Measurements from ENCODE around the gene LPCAT4. TPM values are rescaled to one million over a fixed set of nuclear protein-coding genes. Genes with fewer than 3 reads are reported as not detected.

The LPCAT4 gene
- total RNA-seq, 1 experiment from 2014 or later = 77.1 TPM

GRCh38 chr15:34365091-34365825, 1.7 kb downstream of the LPCAT4 start:
- Histone ChIP-seq H3K79me2 (ENCODE audit: insufficient read depth, low read length) (peaks cover 21% of the 10 kb centered on the region), H3K27me3 (ENCODE audit: insufficient read depth, low read length) (no peaks in the 10 kb centered on the region), H3K4me1 (ENCODE audit: control insufficient read depth in 1 of 2, insufficient read depth in 2 of 2, low read length in 2 of 2) (peaks cover 21 to 41% of the 10 kb centered on the region in 2 experiments), H3K9me3 (ENCODE audit: control insufficient read depth in 1 of 2, insufficient read depth in 1 of 2, low read depth in 1 of 2, low read length in 2 of 2) (no peaks in the 10 kb centered on the region), H3K4me3 (replicated peaks in 1 of 2; ENCODE audit: low read depth in 1 of 2, low read length in 2 of 2) (peak overlapping the region in 1 of 2 experiments; percentile 98; a peak in 2 of 4 replicates), H3K9me2 (ENCODE audit: insufficient read depth) (no peaks in the 10 kb centered on the region), H4K20me1 (ENCODE audit: insufficient read depth) (no peaks in the 10 kb centered on the region; the same call in 1 of the 2 replicates), H3K27ac (ENCODE audit: low read depth, low read length) (no peak overlapping the region), H3K36me3 (ENCODE audit: control insufficient read depth in 1 of 2, insufficient read depth in 2 of 2, low read length in 2 of 2) (peaks cover 13 to 22% of the 10 kb centered on the region in 2 experiments; a peak in 2 of 4 replicates), H3K9ac (ENCODE audit: low read length) (0 out of 2 replicates have a peak overlapping the region, but pooled peaks have one; percentile 86), H3K4me2 (ENCODE audit: low read length) (peak overlapping the region; percentile 72), H2AFZ (ENCODE audit: low read depth, low read length, poor library complexity, severe bottlenecking) (no peak overlapping the region)
- BruUV-seq (replicated peaks) = no TSS peak
- intact Hi-C loops (cut with micrococcal nuclease) = loop anchor here (10.0 kb wide), 3 partner anchors 50 to 300 kb away; partner anchors contain the start of gene EMC4
- ChIA-PET RAD21 (ENCODE audit: low non-redundant PET in 1 of 2, low total read pairs in 2 of 2, uncharacterized antibody in 2 of 2, unreplicated experiment in 2 of 2) (no interaction called here), POLR2A (interaction anchor here (1.2 to 1.7 kb wide), 2 partner anchors 22 to 27 kb away, joined by 4 to 5 read pairs; partner anchors contain the start of genes NOP10, NUTM1 and SLC12A6), CTCF (interaction anchor here (0.8 to 1.4 kb wide), 3 partner anchors 22 to 255 kb away, joined by 3 to 4 read pairs (median 3); partner anchors contain the start of genes NOP10 and NUTM1)
- no peak for DNase-seq (ENCODE audit: low read depth, low spot score)
- TF ChIP-seq SIN3A (IDR thresholded peaks at IDR 0.05; ENCODE audit: low read depth) (no peak), YY1 (IDR thresholded peaks at IDR 0.05; ENCODE audit: extremely low read depth, insufficient replicate concordance, low read depth, low read length) (no peak), ZFX (IDR thresholded peaks at IDR 0.05) (no peak), EZH2 (IDR thresholded peaks at IDR 0.05) (no peak), ELF1 (IDR thresholded peaks at IDR 0.05; ENCODE audit: borderline replicate concordance, low read depth) (no peak), CTCF (IDR thresholded peaks at IDR 0.05 in 2 of 3, conservative IDR thresholded peaks at IDR 0.05 in 1 of 3; ENCODE audit: borderline replicate concordance in 1 of 3, insufficient read depth in 1 of 3, low read depth in 2 of 3, low read length in 2 of 3) (no peak), MAX (IDR thresholded peaks at IDR 0.05) (no peak), ZBTB33 (IDR thresholded peaks at IDR 0.05; ENCODE audit: extremely low read depth, insufficient replicate concordance, low read length) (no peak), RAD21 (IDR thresholded peaks at IDR 0.05; ENCODE audit: low read depth) (no peak), CBX3 (IDR thresholded peaks at IDR 0.05; ENCODE audit: low read depth) (no peak), TCF7L2 (IDR thresholded peaks at IDR 0.05; ENCODE audit: borderline replicate concordance, extremely low read depth, insufficient read depth, insufficient read length) (no peak), SRF (IDR thresholded peaks at IDR 0.05; ENCODE audit: low read depth) (no peak), ATF3 (IDR thresholded peaks at IDR 0.05) (no peak), EZH2phosphoT487 (IDR thresholded peaks at IDR 0.05; ENCODE audit: borderline replicate concordance) (no peak)
- ATAC-seq = no peak
